ENCODE results near the gene HPCAL1.
A peak's percentile ranks its signal among the peaks of the same experiment; 100 is the strongest.

The HPCAL1 gene

GRCh38 chr2:10407841-10408648 lies 105.3 kb downstream of the HPCAL1 start:
- DNase-seq (ENCODE audit: low read depth in 2 of 2) = peak in 1 of 2 donors; percentile 14

- DNase-seq (ENCODE audit: low read depth in 2 of 2) = peak; percentile 45 to 68
Observed at GRCh38 chr2:10408649-10409579, 106.2 kb downstream of the HPCAL1 start.

- DNase-seq (ENCODE audit: low read depth in 2 of 2) = no peak
Observed at GRCh38 chr2:10410001-10410822, 107.5 kb downstream of the HPCAL1 start.

- no peak for DNase-seq (ENCODE audit: low read depth in 2 of 2)
Observed at GRCh38 chr2:10410823-10411437, 108.2 kb downstream of the HPCAL1 start.

GRCh38 chr2:10411557-10411956 lies 108.9 kb downstream of the HPCAL1 start:
- no peak for DNase-seq (ENCODE audit: low read depth in 2 of 2)

GRCh38 chr2:10412380-10412779 lies 109.7 kb downstream of the HPCAL1 start:
- no peak for DNase-seq (ENCODE audit: low read depth in 2 of 2)

GRCh38 chr2:10413503-10413902 lies 110.8 kb downstream of the HPCAL1 start:
- DNase-seq (ENCODE audit: low read depth in 2 of 2) = no peak

GRCh38 chr2:10413991-10414451 lies 111.3 kb downstream of the HPCAL1 start:
- DNase-seq (ENCODE audit: low read depth in 2 of 2) = no peak

- no peak for DNase-seq (ENCODE audit: low read depth in 2 of 2)
Observed at GRCh38 chr2:10414591-10414990, 111.9 kb downstream of the HPCAL1 start.

GRCh38 chr2:10415048-10415447 lies 112.3 kb downstream of the HPCAL1 start:
- no peak for DNase-seq (ENCODE audit: low read depth in 2 of 2)

GRCh38 chr2:10415640-10416039 lies 112.9 kb downstream of the HPCAL1 start:
- DNase-seq (ENCODE audit: low read depth in 2 of 2) = no peak

GRCh38 chr2:10417551-10418335 lies 115.0 kb downstream of the HPCAL1 start:
- no peak for DNase-seq (ENCODE audit: low read depth in 2 of 2)

GRCh38 chr2:10419553-10420257 lies 117.0 kb downstream of the HPCAL1 start:
- DNase-seq (ENCODE audit: low read depth in 2 of 2) = no peak

GRCh38 chr2:10422251-10422650 lies 119.5 kb downstream of the HPCAL1 start:
- no peak for DNase-seq (ENCODE audit: low read depth in 2 of 2)

GRCh38 chr2:10422732-10423399 lies 120.2 kb downstream of the HPCAL1 start:
- DNase-seq (ENCODE audit: low read depth in 2 of 2) = no peak

GRCh38 chr2:10423400-10423774 lies 120.7 kb downstream of the HPCAL1 start:
- DNase-seq (ENCODE audit: low read depth in 2 of 2) = no peak

- no peak for DNase-seq (ENCODE audit: low read depth in 2 of 2)
Observed at GRCh38 chr2:10424051-10424450, 121.3 kb downstream of the HPCAL1 start.

- DNase-seq (ENCODE audit: low read depth in 2 of 2) = no peak
Observed at GRCh38 chr2:10424916-10425505, 122.3 kb downstream of the HPCAL1 start.

- no peak for DNase-seq (ENCODE audit: low read depth in 2 of 2)
Observed at GRCh38 chr2:10425699-10426098, 123.0 kb downstream of the HPCAL1 start.

Measured in stimulated activated CD4-positive, alpha-beta T cell treated with anti-CD3 and anti-CD28 coated beads, Interleukin-1b, Interleukin-23, amount 100 ng/mL, for 1 hour (primary cell).